PC-9 (cell line): ENCODE results near the gene SHROOM3. TPM values are rescaled to one million over a fixed set of nuclear protein-coding genes. Genes with fewer than 3 reads are reported as not detected.

Experiments
- BruUV-seq: library from RNA; stranded (reverse); fragments of 400-500 nt; replicated peaks from 2 replicates; lab custom pipeline; 2021; lab: Mats Ljungman, UMichigan
- CTCF ChIA-PET: fragments of 300-600 bp; sonication (Branson Sonifier 250); formaldehyde crosslinking; loops from one replicate; lab custom pipeline; 2022; ENCODE audit warnings: antibody characterized with exemption; lab: Charles Lee
- POLR2A ChIA-PET: fragments of 300-600 bp; sonication (Branson Sonifier 250); formaldehyde crosslinking; loops from one replicate; lab custom pipeline; 2022; ENCODE audit warnings: antibody characterized with exemption; ENCODE audit not compliant: unreplicated experiment; lab: Charles Lee
- DNase-seq, 2 experiments: peaks; one replicate each; pipeline versions ENCODE4 v3.0.0 to v3.0.0-alpha.2; 2015 to 2022; ENCODE audit warnings: mixed read lengths in 1 of 2
- H2AFZ ChIP-seq: fragments of 200-600 bp; sonication (generic); 2 replicates; pipeline ENCODE4 v1.8.1; 2017; ENCODE audit warnings: antibody characterized with exemption
- H3F3A ChIP-seq: fragments of 200-600 bp; sonication (generic); 2 replicates; pipeline ENCODE4 v1.8.1; 2017; ENCODE audit warnings: antibody characterized with exemption, mild to moderate bottlenecking, low read depth; ENCODE audit not compliant: insufficient read depth
- H3K27ac ChIP-seq: fragments of 200-600 bp; sonication (generic); 2 replicates; pipeline ENCODE4 v1.6.1; 2016; ENCODE audit warnings: mixed run types
- H3K27me3 ChIP-seq: fragments of 200-600 bp; sonication (generic); 2 replicates; pipeline ENCODE4 v1.6.1; 2016; ENCODE audit warnings: low read depth, mixed run types; ENCODE audit not compliant: insufficient read depth
- H3K36me3 ChIP-seq: fragments of 200-600 bp; sonication (generic); 2 replicates; pipeline ENCODE4 v1.6.1; 2016; ENCODE audit warnings: low read depth, mixed run types
- H3K4me1 ChIP-seq: fragments of 200-600 bp; sonication (generic); replicated peaks from 2 replicates; pipeline ENCODE4 v1.6.1; 2016; ENCODE audit warnings: mixed run types; ENCODE audit not compliant: insufficient read depth
- H3K4me2 ChIP-seq: fragments of 200-600 bp; sonication (generic); 2 replicates; pipeline ENCODE4 v1.6.1; 2017; ENCODE audit warnings: mixed run types
- H3K4me3 ChIP-seq: fragments of 200-600 bp; sonication (generic); 2 replicates; pipeline ENCODE4 v1.6.1; 2016; ENCODE audit warnings: mixed run types
- H3K79me2 ChIP-seq: fragments of 200-600 bp; sonication (generic); 2 replicates; pipeline ENCODE4 v1.6.1; 2017; ENCODE audit warnings: low read depth, mixed run types
- H3K9me2 ChIP-seq: fragments of 200-600 bp; sonication (generic); 2 replicates; pipeline ENCODE4 v1.8.1; 2017; ENCODE audit warnings: mild to moderate bottlenecking; ENCODE audit not compliant: insufficient read depth
- H3K9me3 ChIP-seq: fragments of 200-600 bp; sonication (generic); 2 replicates; pipeline ENCODE4 v1.8.1; 2016; ENCODE audit warnings: low read depth; ENCODE audit not compliant: insufficient read depth
- H4K20me1 ChIP-seq: fragments of 200-600 bp; sonication (generic); 2 replicates; pipeline ENCODE4 v1.8.1; 2017; ENCODE audit not compliant: insufficient read depth
- CTCF ChIP-seq: fragments of 200-600 bp; sonication (generic); conservative IDR thresholded peaks from 2 replicates; pipeline ENCODE4 v1.6.1; 2017; ENCODE audit warnings: mixed run types, antibody characterized with exemption, mild to moderate bottlenecking, moderate library complexity
- EZH2 ChIP-seq: fragments of 200-600 bp; sonication (generic); IDR thresholded peaks from 2 replicates; pipeline ENCODE4 v1.8.0; 2017; ENCODE audit warnings: antibody characterized with exemption, low read depth
- intact Hi-C: fragments of 100-400 bp; cut with micrococcal nuclease; formaldehyde crosslinking; loops from one replicate; pipeline ENCODE4 v1.10.0; 2022; ENCODE audit not compliant: unreplicated experiment
- total RNA-seq: library from RNA; stranded (reverse); gene quantifications from 2 replicates; pipeline ENCODE4 v1.2.3, GENCODE V29; 2021

SHROOM3 gene
- total RNA-seq, 1 experiment from 2014 or later = 44.3 TPM

GRCh38 chr4:76494243-76494642 is 59.2 kb downstream of the SHROOM3 start:
- Histone ChIP-seq H3K79me2 (no peaks in the 10 kb centered on the region), H3K4me3 (no peak overlapping the region), H3K36me3 (no peaks in the 10 kb centered on the region), H3K9me2 (no peaks in the 10 kb centered on the region), H3K4me2 (no peak overlapping the region), H3K27me3 (no peaks in the 10 kb centered on the region), H2AFZ (no peak overlapping the region), H3K9me3 (no peaks in the 10 kb centered on the region), H4K20me1 (no peaks in the 10 kb centered on the region), H3K4me1 (no peaks in the 10 kb centered on the region), H3K27ac (no peak overlapping the region), H3F3A (no peaks in the 10 kb centered on the region)
- POLR2A ChIA-PET = no interaction called here
- BruUV-seq = no TSS peak
- no peak for TF ChIP-seq CTCF
- DNase-seq = no peak
- CTCF ChIA-PET = no interaction called here
- intact Hi-C loops = no loop called here

- H3K27me3 ChIP-seq = no peaks in the 10 kb centered on the region
- H2AFZ ChIP-seq = no peak overlapping the region
- no peak overlapping the region for H3K4me2 ChIP-seq
- H3K79me2 ChIP-seq = no peaks in the 10 kb centered on the region
- no peaks in the 10 kb centered on the region for H3K4me1 ChIP-seq
- H3F3A ChIP-seq = no peaks in the 10 kb centered on the region
- BruUV-seq = no TSS peak
- CTCF ChIA-PET = no interaction called here
- H3K27ac ChIP-seq = no peak overlapping the region
- intact Hi-C loops = no loop called here
- TF ChIP-seq EZH2 = no peak
- no peak overlapping the region for H3K4me3 ChIP-seq
- H3K9me2 ChIP-seq = no peaks in the 10 kb centered on the region
- POLR2A ChIA-PET = no interaction called here
- no peak for DNase-seq
- no peaks in the 10 kb centered on the region for H3K36me3 ChIP-seq
- no peaks in the 10 kb centered on the region for H3K9me3 ChIP-seq
- H4K20me1 ChIP-seq = no peaks in the 10 kb centered on the region
Observed at GRCh38 chr4:76494871-76495590, 60.0 kb downstream of the SHROOM3 start.

- no peaks in the 10 kb centered on the region for H3K4me1 ChIP-seq
- no peaks in the 10 kb centered on the region for H3K9me3 ChIP-seq
- H3K36me3 ChIP-seq = no peaks in the 10 kb centered on the region
- no TSS peak for BruUV-seq
- H3F3A ChIP-seq = no peaks in the 10 kb centered on the region
- no peaks in the 10 kb centered on the region for H3K9me2 ChIP-seq
- CTCF ChIA-PET = no interaction called here
- H3K27me3 ChIP-seq = no peaks in the 10 kb centered on the region
- H3K79me2 ChIP-seq = no peaks in the 10 kb centered on the region
- intact Hi-C loops = no loop called here
- H2AFZ ChIP-seq = no peak overlapping the region
- no peak overlapping the region for H3K4me2 ChIP-seq
- TF ChIP-seq EZH2 (no peak), CTCF (no peak)
- POLR2A ChIA-PET = no interaction called here
- H3K27ac ChIP-seq = no peak overlapping the region
- no peaks in the 10 kb centered on the region for H4K20me1 ChIP-seq
- no peak overlapping the region for H3K4me3 ChIP-seq
- no peak for DNase-seq
Observed at GRCh38 chr4:76498550-76498949, 63.5 kb downstream of the SHROOM3 start.

- intact Hi-C loops = no loop called here
- Histone ChIP-seq H3K4me2 (no peak overlapping the region), H3K4me3 (no peak overlapping the region), H3K79me2 (no peaks in the 10 kb centered on the region), H3K27me3 (no peaks in the 10 kb centered on the region), H3K27ac (no peak overlapping the region), H3K9me2 (no peaks in the 10 kb centered on the region), H3K36me3 (no peaks in the 10 kb centered on the region), H3F3A (no peaks in the 10 kb centered on the region), H3K4me1 (no peaks in the 10 kb centered on the region), H3K9me3 (no peaks in the 10 kb centered on the region), H4K20me1 (no peaks in the 10 kb centered on the region), H2AFZ (no peak overlapping the region)
- CTCF ChIA-PET = no interaction called here
- BruUV-seq = no TSS peak
- no peak for TF ChIP-seq CTCF
- no peak for TF ChIP-seq EZH2
- POLR2A ChIA-PET = no interaction called here
- no peak for DNase-seq
Observed at GRCh38 chr4:76499461-76499860, 64.4 kb downstream of the SHROOM3 start.
